Panc1 (cell line): ENCODE data around the gene CIAO3. TPM values are rescaled to one million over a fixed set of nuclear protein-coding genes. Genes with fewer than 3 reads are reported as not detected.
A peak's percentile ranks its signal among the peaks of the same experiment; 100 is the strongest.

Experiments
- ATAC-seq: fragments of 200-7000 bp; cut with Tn5 transposase; 2 replicates; pipeline ENCODE4 v1.9.1; 2020; ENCODE audit warnings: mild to moderate bottlenecking, moderate library complexity
- BruUV-seq: library from RNA; stranded (reverse); fragments of 400-500 nt; replicated peaks from 2 replicates; lab custom pipeline; 2021; lab: Mats Ljungman, UMichigan
- CTCF ChIA-PET: fragments of 300-600 bp; sonication (Branson Sonifier 250); formaldehyde crosslinking; loops from one replicate; lab custom pipeline; 2022; ENCODE audit warnings: antibody characterized with exemption; lab: Charles Lee
- POLR2A ChIA-PET: fragments of 300-600 bp; sonication (Branson Sonifier 250); formaldehyde crosslinking; loops from one replicate; lab custom pipeline; 2022; ENCODE audit warnings: antibody characterized with exemption; lab: Charles Lee
- DNase-seq: peaks from one replicate; pipeline ENCODE4 v3.0.0-alpha.2; 2010; ENCODE audit warnings: low read depth, low spot score
- H3K27ac ChIP-seq: 2 replicates; pipeline ENCODE4 v1.5.1; 2011; ENCODE audit warnings: mild to moderate bottlenecking, low read length, inconsistent platforms
- H3K27me3 ChIP-seq: fragments of 200-500 bp; sonication (Bioruptor generic); 2 replicates; pipeline ENCODE4 v1.6.0; 2014; ENCODE audit warnings: low read length, inconsistent platforms; ENCODE audit not compliant: control insufficient read depth, insufficient read depth
- H3K36me3 ChIP-seq: fragments of 200-500 bp; sonication (Bioruptor generic); 2 replicates; pipeline ENCODE4 v1.5.1; 2014; ENCODE audit warnings: inconsistent platforms, mild to moderate bottlenecking, low read length, moderate library complexity; ENCODE audit not compliant: control insufficient read depth, insufficient read depth
- H3K4me1 ChIP-seq: 2 replicates; pipeline ENCODE4 v1.5.1; 2011; ENCODE audit warnings: inconsistent platforms, mild to moderate bottlenecking, low read length, moderate library complexity; ENCODE audit not compliant: control insufficient read depth, insufficient read depth
- H3K4me3 ChIP-seq, 2 experiments: 2 replicates each; pipeline ENCODE4 v1.5.1; 2011 to 2012; ENCODE audit warnings: low read depth in 2 of 2, low read length in 2 of 2, mild to moderate bottlenecking in 2 of 2, inconsistent platforms in 1 of 2, moderate library complexity in 1 of 2
- H3K9me3 ChIP-seq: fragments of 200-500 bp; sonication (Bioruptor generic); 2 replicates; pipeline ENCODE4 v1.5.1; 2014; ENCODE audit warnings: low read depth, mild to moderate bottlenecking, inconsistent platforms, low read length, moderate library complexity; ENCODE audit not compliant: control insufficient read depth, insufficient read depth
- CTCF ChIP-seq: fragments of 450-650 bp; IDR thresholded peaks from 2 replicates; pipeline ENCODE4 v1.5.1; 2017; ENCODE audit warnings: mild to moderate bottlenecking
- POLR2AphosphoS5 ChIP-seq: IDR thresholded peaks from 2 replicates; pipeline ENCODE4 v1.6.1; 2012; ENCODE audit warnings: mild to moderate bottlenecking, low read depth, low read length, moderate library complexity
- REST ChIP-seq, 2 experiments: IDR thresholded peaks; 2 replicates each; pipeline ENCODE4 v1.6.1; 2011 to 2012; ENCODE audit warnings: low read depth in 2 of 2, control low read depth in 1 of 2, low read length in 1 of 2, mild to moderate bottlenecking in 1 of 2, moderate library complexity in 1 of 2; ENCODE audit not compliant: insufficient read depth in 1 of 2
- SIN3A ChIP-seq: IDR thresholded peaks from 2 replicates; pipeline ENCODE4 v1.6.1; 2012; ENCODE audit warnings: low read depth, mild to moderate bottlenecking, low read length, moderate library complexity, borderline replicate concordance; ENCODE audit not compliant: insufficient read depth
- TCF7L2 ChIP-seq: IDR thresholded peaks from 2 replicates; pipeline ENCODE4 v1.6.1; 2011; ENCODE audit warnings: mild to moderate bottlenecking, low read depth, low read length, inconsistent platforms
- in situ Hi-C: cut with HindIII; loops from 2 replicates; pipeline ENCODE4 v1.10.0; 2016; ENCODE audit warnings: low sequenced_read_pairs, low pct_unique_long_range_greater_than_20kb
- intact Hi-C: fragments of 100-400 bp; cut with micrococcal nuclease; formaldehyde crosslinking; loops from one replicate; pipeline ENCODE4 v1.10.0; 2022; ENCODE audit not compliant: unreplicated experiment
- total RNA-seq: library from RNA; stranded (reverse); gene quantifications from one replicate; pipeline ENCODE4 v1.2.1, GENCODE V29; 2021; ENCODE audit not compliant: unreplicated experiment

The CIAO3 gene
- total RNA-seq, 1 experiment from 2014 or later: 34.0 TPM

GRCh38 chr16:702341-702740, 38.5 kb downstream of the CIAO3 start:
- H3K27me3 ChIP-seq: no peaks in the 10 kb centered on the region
- no peak overlapping the region for H3K4me3 ChIP-seq
- peaks cover 6% of the 10 kb centered on the region for H3K4me1 ChIP-seq
- ChIA-PET CTCF (no interaction called here), POLR2A (no interaction called here)
- H3K36me3 ChIP-seq: peaks cover 5% of the 10 kb centered on the region; the same call in 1 of the 2 replicates
- DNase-seq (no peak), ATAC-seq (no peak)
- BruUV-seq: no TSS peak
- H3K9me3 ChIP-seq: no peaks in the 10 kb centered on the region
- TF ChIP-seq POLR2AphosphoS5: no peak
- TF ChIP-seq REST (IDR thresholded peaks at IDR 0.05; ENCODE audit: insufficient read depth in 1 of 2, low read depth in 2 of 2, low read length in 1 of 2): no peak
- TF ChIP-seq TCF7L2: no peak
- TF ChIP-seq CTCF: no peak
- no peak for TF ChIP-seq SIN3A
- in situ Hi-C loops: no loop called here
- intact Hi-C loops: no loop called here
- no peak overlapping the region for H3K27ac ChIP-seq

GRCh38 chr16:700684-701584, 39.9 kb downstream of the CIAO3 start:
- DNase-seq (no peak), ATAC-seq (peak; percentile 39; the same call in 1 of the 2 replicates)
- intact Hi-C loops (no loop called here), in situ Hi-C loops (no loop called here)
- H3K27ac ChIP-seq: no peak overlapping the region
- TF ChIP-seq REST (IDR thresholded peaks at IDR 0.05; ENCODE audit: insufficient read depth in 1 of 2, low read depth in 2 of 2, low read length in 1 of 2) (peak; percentile 90 to 97), SIN3A (no peak), TCF7L2 (no peak), POLR2AphosphoS5 (no peak), CTCF (no peak)
- CTCF ChIA-PET: interaction anchor here (0.7 kb wide), 1 partner anchor 15 kb away, joined by 3 read pairs; no protein-coding TSS in a partner anchor
- POLR2A ChIA-PET: no interaction called here
- no peak overlapping the region for H3K4me3 ChIP-seq
- H3K36me3 ChIP-seq: peaks cover 5% of the 10 kb centered on the region; the same call in 1 of the 2 replicates
- H3K9me3 ChIP-seq: no peaks in the 10 kb centered on the region
- no peaks in the 10 kb centered on the region for H3K27me3 ChIP-seq
- BruUV-seq: no TSS peak
- H3K4me1 ChIP-seq: no peaks in the 10 kb centered on the region; the same call in 1 of the 2 replicates
